ENCODE data around the gene MIPOL1. TPM values are rescaled to one million over a fixed set of nuclear protein-coding genes. Genes with fewer than 3 reads are reported as not detected.

The MIPOL1 gene
- total and polyA plus RNA-seq, 2 of the 13 experiments (the other 11 are each of a cell fraction or from before 2014, with no cell fraction given): 8.6 to 34.2 TPM

DNA sequence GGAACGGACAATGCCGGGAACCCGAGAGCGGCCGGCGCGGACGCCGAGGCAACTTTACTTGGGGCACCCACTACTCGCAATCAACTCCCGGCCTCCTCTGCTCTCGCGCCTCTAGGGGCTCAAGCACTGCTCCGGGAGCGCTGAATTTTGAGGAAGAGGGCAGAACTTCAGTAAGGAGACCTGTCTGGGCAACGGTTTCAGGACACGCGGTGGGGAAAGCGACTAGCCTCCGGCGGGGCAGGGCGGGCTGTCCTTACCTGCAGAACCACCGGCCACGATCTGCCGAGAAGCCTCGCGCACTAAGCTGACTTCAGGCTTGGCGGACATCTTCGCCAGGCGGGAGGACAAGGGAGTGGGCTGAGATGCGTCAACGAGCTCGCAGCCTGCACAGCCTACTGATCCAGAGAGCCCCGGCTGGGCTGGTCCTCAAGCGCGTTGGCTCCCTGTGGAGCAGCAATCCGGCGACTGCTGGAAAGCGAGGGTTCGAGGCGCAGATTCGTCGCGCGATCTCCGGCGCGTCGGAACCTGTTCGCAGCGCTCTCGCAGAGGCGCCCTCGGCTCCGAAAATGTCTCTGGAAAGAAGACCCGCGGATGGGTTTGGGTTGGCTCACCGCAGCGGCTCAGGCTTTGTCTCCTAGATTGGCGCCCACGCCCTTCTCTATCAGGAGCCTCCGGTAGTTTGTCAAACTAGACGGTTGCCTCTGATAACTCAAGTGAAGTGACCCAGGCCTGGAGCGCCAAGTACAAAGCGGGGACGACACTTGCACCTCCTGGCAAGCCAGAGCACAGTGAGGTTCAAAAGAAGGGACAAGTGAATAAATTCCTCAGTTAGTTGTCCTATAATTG lies 25.5 kb upstream of the MIPOL1 start, which contains the start of gene SLC25A21 (continued):
- TF ChIP-seq, protein P1, sequence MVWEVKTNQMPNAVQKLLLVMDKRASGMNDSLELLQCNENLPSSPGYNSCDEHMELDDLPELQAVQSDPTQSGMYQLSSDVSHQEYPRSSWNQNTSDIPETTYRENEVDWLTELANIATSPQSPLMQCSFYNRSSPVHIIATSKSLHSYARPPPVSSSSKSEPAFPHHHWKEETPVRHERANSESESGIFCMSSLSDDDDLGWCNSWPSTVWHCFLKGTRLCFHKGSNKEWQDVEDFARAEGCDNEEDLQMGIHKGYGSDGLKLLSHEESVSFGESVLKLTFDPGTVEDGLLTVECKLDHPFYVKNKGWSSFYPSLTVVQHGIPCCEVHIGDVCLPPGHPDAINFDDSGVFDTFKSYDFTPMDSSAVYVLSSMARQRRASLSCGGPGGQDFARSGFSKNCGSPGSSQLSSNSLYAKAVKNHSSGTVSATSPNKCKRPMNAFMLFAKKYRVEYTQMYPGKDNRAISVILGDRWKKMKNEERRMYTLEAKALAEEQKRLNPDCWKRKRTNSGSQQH (CRISPR knock-in tag; IDR thresholded peaks at IDR 0.05; ENCODE audit: low read depth): peak; percentile 92
- TF ChIP-seq ZBTB8A (CRISPR knock-in tag; IDR thresholded peaks at IDR 0.05; ENCODE audit: borderline replicate concordance, low read depth): peak; percentile 98
- no peak for TF ChIP-seq SCMH1 (CRISPR knock-in tag; IDR thresholded peaks at IDR 0.05; ENCODE audit: borderline replicate concordance)
- peak; percentile 96; the same call in 1 of the 2 replicates for TF ChIP-seq ZNF546 (CRISPR knock-in tag; conservative IDR thresholded peaks at IDR 0.05)
- peak; percentile 97; the same call in 1 of the 2 replicates for TF ChIP-seq ZNF34 (CRISPR knock-in tag; IDR thresholded peaks at IDR 0.05; ENCODE audit: borderline replicate concordance)
- TF ChIP-seq, protein P2, sequence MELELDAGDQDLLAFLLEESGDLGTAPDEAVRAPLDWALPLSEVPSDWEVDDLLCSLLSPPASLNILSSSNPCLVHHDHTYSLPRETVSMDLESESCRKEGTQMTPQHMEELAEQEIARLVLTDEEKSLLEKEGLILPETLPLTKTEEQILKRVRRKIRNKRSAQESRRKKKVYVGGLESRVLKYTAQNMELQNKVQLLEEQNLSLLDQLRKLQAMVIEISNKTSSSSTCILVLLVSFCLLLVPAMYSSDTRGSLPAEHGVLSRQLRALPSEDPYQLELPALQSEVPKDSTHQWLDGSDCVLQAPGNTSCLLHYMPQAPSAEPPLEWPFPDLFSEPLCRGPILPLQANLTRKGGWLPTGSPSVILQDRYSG (CRISPR knock-in tag; IDR thresholded peaks at IDR 0.05): peak; percentile 99
- TF ChIP-seq SRF (IDR thresholded peaks at IDR 0.05; ENCODE audit: low read depth, low read length): peak; percentile 87
- no peak for TF ChIP-seq ZNF326 (CRISPR knock-in tag; IDR thresholded peaks at IDR 0.05; ENCODE audit: borderline replicate concordance)
- TF ChIP-seq RNF219 (CRISPR knock-in tag; IDR thresholded peaks at IDR 0.05): peak; percentile 50; the same call in 1 of the 2 replicates
- TF ChIP-seq ZNF30 (CRISPR knock-in tag; IDR thresholded peaks at IDR 0.05): peak; percentile 95
- TF ChIP-seq MIER2 (CRISPR knock-in tag; IDR thresholded peaks at IDR 0.05): peak; percentile 85
- peak; percentile 96; the same call in 1 of the 2 replicates for TF ChIP-seq ZNF256 (CRISPR knock-in tag; conservative IDR thresholded peaks at IDR 0.05)
- no peak for TF ChIP-seq SP1 (IDR thresholded peaks at IDR 0.05)
- TF ChIP-seq SP1 (CRISPR knock-in tag; IDR thresholded peaks at IDR 0.05): no peak; the same call in 1 of the 2 replicates
- TF ChIP-seq ZSCAN29 (CRISPR knock-in tag; conservative IDR thresholded peaks at IDR 0.05): peak; percentile 96
- TF ChIP-seq ZMAT3 (CRISPR knock-in tag; conservative IDR thresholded peaks at IDR 0.05): peak; percentile 94; the same call in 1 of the 2 replicates
- peak; percentile 68 for TF ChIP-seq NFIC (IDR thresholded peaks at IDR 0.05; ENCODE audit: low read length)
- peak; percentile 95 for TF ChIP-seq SETDB1 (CRISPR knock-in tag; IDR thresholded peaks at IDR 0.05; ENCODE audit: borderline replicate concordance)
- TF ChIP-seq ZNF33B (CRISPR knock-in tag; IDR thresholded peaks at IDR 0.05): peak; percentile 98
- peak; percentile 100; the same call in 1 of the 2 replicates for TF ChIP-seq NFKB2 (CRISPR knock-in tag; IDR thresholded peaks at IDR 0.05; ENCODE audit: borderline replicate concordance)
- peak; percentile 63 for TF ChIP-seq NCOA2 (CRISPR knock-in tag; IDR thresholded peaks at IDR 0.05)
- peak; percentile 89 for TF ChIP-seq ZNF329 (CRISPR knock-in tag; IDR thresholded peaks at IDR 0.05; ENCODE audit: low read depth)
- TF ChIP-seq CCDC6 (CRISPR knock-in tag; IDR thresholded peaks at IDR 0.05): peak; percentile 97
- peak; percentile 86 for TF ChIP-seq CHD2 (IDR thresholded peaks at IDR 0.05; ENCODE audit: low read depth, low read length)
- peak; percentile 96 for TF ChIP-seq SNAPC2 (CRISPR knock-in tag; IDR thresholded peaks at IDR 0.05)
